Activated CD4-positive, alpha-beta memory T cell treated with anti-CD3 and anti-CD28 coated beads, Interleukin-2, amount 10 ng/mL, durations not matched to agents 7 days and 5 days (primary cell): ENCODE data around the gene HNRNPC. TPM values are rescaled to one million over a fixed set of nuclear protein-coding genes. Genes with fewer than 3 reads are reported as not detected.
"Not testable (repeated sequence)": the region's sequence is repeated elsewhere in the genome, so short reads cannot be mapped to it uniquely, and the experiment has no call there.

Source experiments
- CTCF ChIA-PET: fragments of 350-600 bp; sonication (Branson Sonifier 250); formaldehyde crosslinking; loops from one replicate; lab custom pipeline; 2021; ENCODE audit warnings: antibody characterized with exemption, inconsistent platforms; lab: Charles Lee
- POLR2A ChIA-PET: fragments of 350-600 bp; sonication (Branson Sonifier 250); formaldehyde crosslinking; loops from one replicate; lab custom pipeline; 2021; ENCODE audit warnings: antibody characterized with exemption; lab: Charles Lee
- DNase-seq: peaks from one replicate; pipeline ENCODE4 v3.0.0-alpha.2; 2020
- H3K27ac Mint-ChIP-seq: one replicate; pipeline ENCODE4 v1.8.0; 2021; ENCODE audit warnings: mild to moderate bottlenecking, mixed read lengths
- H3K27me3 Mint-ChIP-seq: one replicate; pipeline ENCODE4 v1.8.0; 2021; ENCODE audit warnings: mixed read lengths
- H3K36me3 Mint-ChIP-seq: one replicate; pipeline ENCODE4 v1.8.0; 2021; ENCODE audit warnings: low read depth, mixed read lengths
- H3K4me1 Mint-ChIP-seq: one replicate; pipeline ENCODE4 v1.8.0; 2021; ENCODE audit warnings: mixed read lengths
- H3K4me3 Mint-ChIP-seq: one replicate; pipeline ENCODE4 v1.8.0; 2021; ENCODE audit warnings: mild to moderate bottlenecking, mixed read lengths
- H3K9me3 Mint-ChIP-seq: one replicate; pipeline ENCODE4 v1.8.0; 2021; ENCODE audit warnings: mixed read lengths
- total RNA-seq, 2 experiments: library from RNA; stranded (reverse); gene quantifications; one replicate each; pipeline ENCODE4 v1.2.3, GENCODE V29; 2021

Gene HNRNPC
- total RNA-seq, 2 experiments from 2014 or later, result 689 to 710 TPM

DNA sequence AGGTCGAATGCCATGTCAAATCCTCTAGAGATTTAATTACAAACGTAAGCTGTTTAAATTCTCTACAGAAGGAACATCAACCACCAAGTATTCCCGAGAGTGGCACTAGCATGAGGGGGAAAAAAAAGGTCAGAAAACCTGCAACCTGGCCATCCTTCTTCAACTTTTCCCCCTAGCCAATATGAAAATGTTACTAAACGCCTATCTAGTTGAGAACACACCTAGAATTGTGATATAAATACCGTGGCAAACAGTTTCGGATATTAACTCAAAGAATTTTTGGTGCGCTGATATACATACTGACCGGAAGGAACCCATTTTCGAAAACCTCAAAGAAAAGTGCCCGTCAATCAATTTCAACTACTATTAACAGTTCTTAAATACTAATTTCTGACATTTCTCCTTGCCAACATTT lies 1.8 kb downstream of the HNRNPC start:
- no peak for DNase-seq
- Mint-ChIP-seq H3K27me3 (no peaks in the 10 kb centered on the region), H3K27ac (peak overlapping the region; percentile 99), H3K4me1 (peaks cover 56% of the 10 kb centered on the region), H3K9me3 (no peaks in the 10 kb centered on the region), H3K4me3 (peak overlapping the region; percentile 99), H3K36me3 (peaks cover 70% of the 10 kb centered on the region)
- CTCF ChIA-PET, result interaction anchor here (0.7 to 1.4 kb wide), 2 partner anchors 114 to 115 kb away, joined by 3 read pairs; no protein-coding TSS in a partner anchor
- POLR2A ChIA-PET, result interaction anchor here (0.8 to 7.8 kb wide), 8 partner anchors 12 to 1322 kb away, joined by 3 to 76 read pairs (median 5); partner anchors contain the start of genes DAD1 and SUPT16H

GRCh38 chr14:21264025-21264801 lies 5.0 kb downstream of the HNRNPC start:
- DNase-seq, result no peak
- Mint-ChIP-seq H3K27me3 (no peaks in the 10 kb centered on the region), H3K36me3 (peaks cover 87% of the 10 kb centered on the region), H3K4me1 (peaks cover 72% of the 10 kb centered on the region), H3K4me3 (peak overlapping the region; percentile 61), H3K9me3 (no peaks in the 10 kb centered on the region), H3K27ac (peak overlapping the region; percentile 99)
- ChIA-PET POLR2A (interaction anchor here (0.9 to 7.8 kb wide), 15 partner anchors 9 to 1268 kb away, joined by 3 to 76 read pairs (median 5); partner anchors contain the start of genes METTL3 and SUPT16H), CTCF (interaction anchor here (0.8 to 1.6 kb wide), 4 partner anchors 9 to 161 kb away, joined by 3 to 5 read pairs (median 3); no protein-coding TSS in a partner anchor)

- H3K27me3 Mint-ChIP-seq, result no peaks in the 10 kb centered on the region
- POLR2A ChIA-PET, result interaction anchor here (1.2 to 7.8 kb wide), 7 partner anchors 8 to 174 kb away, joined by 4 to 76 read pairs (median 6); no protein-coding TSS in a partner anchor
- no peaks in the 10 kb centered on the region for H3K9me3 Mint-ChIP-seq
- H3K4me1 Mint-ChIP-seq, result peaks cover 79% of the 10 kb centered on the region
- DNase-seq, result no peak
- H3K36me3 Mint-ChIP-seq, result peaks cover 89% of the 10 kb centered on the region
- CTCF ChIA-PET, result no interaction called here
- H3K27ac Mint-ChIP-seq, result peak overlapping the region; percentile 99
- H3K4me3 Mint-ChIP-seq, result peak overlapping the region; percentile 61
Observed at GRCh38 chr14:21263284-21264024, 5.8 kb downstream of the HNRNPC start.

GRCh38 chr14:21262410-21262809 lies 6.8 kb downstream of the HNRNPC start:
- Mint-ChIP-seq H3K4me1 (peaks cover 84% of the 10 kb centered on the region), H3K27me3 (no peaks in the 10 kb centered on the region), H3K27ac (peak overlapping the region; percentile 99), H3K36me3 (peaks cover 88% of the 10 kb centered on the region), H3K4me3 (peak overlapping the region; percentile 65), H3K9me3 (no peaks in the 10 kb centered on the region)
- ChIA-PET CTCF (no interaction called here), POLR2A (interaction anchor here (0.9 to 7.8 kb wide), 8 partner anchors 7 to 249 kb away, joined by 3 to 76 read pairs (median 6); partner anchors contain the start of gene METTL3)
- DNase-seq, result no peak

DNA sequence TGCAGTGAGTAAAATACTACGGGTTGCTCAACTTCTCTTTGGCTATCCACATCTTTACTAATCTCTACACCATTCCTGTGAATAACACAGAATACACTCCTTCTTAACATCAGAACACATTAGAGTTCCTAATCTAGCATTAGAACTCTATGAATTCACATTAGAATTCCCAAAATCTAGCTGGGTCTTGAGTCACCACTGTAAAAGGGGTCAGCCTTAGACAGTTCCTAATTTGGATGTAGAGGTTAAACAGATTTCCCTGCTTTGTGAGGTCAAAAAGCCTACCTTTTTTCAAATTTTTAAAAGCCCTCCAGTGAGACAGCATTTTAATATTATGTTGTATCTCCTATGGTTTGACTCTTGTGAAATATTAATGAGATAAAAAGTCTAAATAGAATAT lies 7.4 kb downstream of the HNRNPC start:
- H3K27me3 Mint-ChIP-seq, result no peaks in the 10 kb centered on the region
- CTCF ChIA-PET, result no interaction called here
- no peak overlapping the region for H3K4me3 Mint-ChIP-seq
- H3K9me3 Mint-ChIP-seq, result no peaks in the 10 kb centered on the region
- peaks cover 88% of the 10 kb centered on the region for H3K36me3 Mint-ChIP-seq
- POLR2A ChIA-PET, result interaction anchor here (0.7 to 7.8 kb wide), 10 partner anchors 6 to 249 kb away, joined by 3 to 76 read pairs (median 5); partner anchors contain the start of gene METTL3
- H3K27ac Mint-ChIP-seq, result peak overlapping the region; percentile 21
- H3K4me1 Mint-ChIP-seq, result peaks cover 87% of the 10 kb centered on the region
- DNase-seq, result no peak

DNA sequence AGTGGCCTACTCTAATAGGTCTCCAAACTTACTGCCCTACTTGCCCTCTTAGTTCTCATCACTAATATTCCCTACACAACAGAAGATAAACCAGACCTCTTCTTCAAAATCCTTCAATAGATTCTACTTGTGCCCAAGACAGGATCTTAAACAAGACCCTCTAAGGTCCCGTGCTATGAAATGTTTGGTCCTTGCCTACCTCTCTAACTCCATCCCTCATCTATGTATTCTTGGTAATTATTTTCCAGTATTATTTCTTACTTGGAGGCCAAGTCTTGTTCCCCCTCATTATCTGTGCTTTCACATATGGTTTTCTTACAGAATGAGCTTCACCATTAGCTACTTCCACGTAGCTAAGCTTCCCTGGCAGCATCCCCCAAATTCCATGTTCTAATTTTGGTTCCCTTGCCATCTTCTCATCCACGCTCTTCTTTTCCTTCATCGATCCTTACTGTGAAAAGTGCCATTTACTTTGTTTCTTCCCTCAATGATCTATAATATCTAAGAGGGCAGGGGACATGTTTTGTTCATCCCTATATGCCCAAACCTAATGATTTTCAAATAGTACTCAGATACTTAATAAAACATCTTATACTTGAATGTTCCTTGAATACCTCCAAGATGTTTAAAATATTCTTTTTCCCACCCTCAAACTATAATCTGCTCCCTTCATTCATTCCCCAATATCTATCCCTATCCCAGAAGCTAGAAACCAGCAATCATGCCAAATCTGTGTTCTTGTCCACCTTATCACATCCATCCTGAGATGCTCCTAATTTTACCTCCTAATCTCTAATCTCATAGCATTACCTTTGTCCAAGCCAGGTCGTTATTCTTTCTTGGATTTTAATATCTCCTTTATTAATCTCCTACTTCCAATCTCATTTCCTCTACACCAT lies 10.1 kb downstream of the HNRNPC start:
- peak overlapping the region; percentile 3 for H3K27ac Mint-ChIP-seq
- ChIA-PET CTCF (interaction anchor here (1.3 kb wide), 1 partner anchor 17 kb away, joined by 3 read pairs; no protein-coding TSS in a partner anchor), POLR2A (interaction anchor here (7.7 kb wide), 1 partner anchor 14 kb away, joined by 61 read pairs; no protein-coding TSS in a partner anchor)
- H3K9me3 Mint-ChIP-seq, result no peaks in the 10 kb centered on the region
- peak overlapping the region; percentile 1 for H3K4me3 Mint-ChIP-seq
- no peak for DNase-seq
- peaks cover 82% of the 10 kb centered on the region for H3K4me1 Mint-ChIP-seq
- no peaks in the 10 kb centered on the region for H3K27me3 Mint-ChIP-seq
- H3K36me3 Mint-ChIP-seq, result peaks cover 82% of the 10 kb centered on the region

GRCh38 chr14:21258005-21258888 lies 11.0 kb downstream of the HNRNPC start:
- H3K36me3 Mint-ChIP-seq, result peaks cover 81% of the 10 kb centered on the region
- H3K27ac Mint-ChIP-seq, result no peak overlapping the region
- ChIA-PET POLR2A (interaction anchor here (0.7 to 7.7 kb wide), 11 partner anchors 7 to 240 kb away, joined by 3 to 76 read pairs (median 6); no protein-coding TSS in a partner anchor), CTCF (interaction anchor here (1.0 to 2.3 kb wide), 3 partner anchors 17 to 26 kb away, joined by 3 to 5 read pairs (median 5); no protein-coding TSS in a partner anchor)
- H3K4me1 Mint-ChIP-seq, result peaks cover 78% of the 10 kb centered on the region
- peak overlapping the region; percentile 1 for H3K4me3 Mint-ChIP-seq
- H3K9me3 Mint-ChIP-seq, result no peaks in the 10 kb centered on the region
- no peak for DNase-seq
- no peaks in the 10 kb centered on the region for H3K27me3 Mint-ChIP-seq

GRCh38 chr14:21257394-21257909 lies 11.8 kb downstream of the HNRNPC start:
- peaks cover 74% of the 10 kb centered on the region for H3K4me1 Mint-ChIP-seq
- no peak for DNase-seq
- POLR2A ChIA-PET, result interaction anchor here (0.7 to 6.3 kb wide), 13 partner anchors 8 to 241 kb away, joined by 3 to 76 read pairs (median 4); no protein-coding TSS in a partner anchor
- CTCF ChIA-PET, result interaction anchor here (0.6 to 2.3 kb wide), 3 partner anchors 16 to 38 kb away, joined by 3 to 5 read pairs (median 5); no protein-coding TSS in a partner anchor
- no peaks in the 10 kb centered on the region for H3K9me3 Mint-ChIP-seq
- H3K36me3 Mint-ChIP-seq, result peaks cover 79% of the 10 kb centered on the region
- H3K27me3 Mint-ChIP-seq, result no peaks in the 10 kb centered on the region
- peak overlapping the region; percentile 22 for H3K4me3 Mint-ChIP-seq
- H3K27ac Mint-ChIP-seq, result peak overlapping the region; percentile 65

GRCh38 chr14:21256539-21257393 lies 12.5 kb downstream of the HNRNPC start:
- peak overlapping the region; percentile 65 for H3K27ac Mint-ChIP-seq
- ChIA-PET POLR2A (interaction anchor here (0.7 to 6.3 kb wide), 14 partner anchors 8 to 242 kb away, joined by 3 to 76 read pairs (median 4); partner anchors contain the start of gene SUPT16H), CTCF (interaction anchor here (0.6 to 2.3 kb wide), 4 partner anchors 15 to 80 kb away, joined by 3 to 5 read pairs (median 4); no protein-coding TSS in a partner anchor)
- H3K36me3 Mint-ChIP-seq, result peaks cover 78% of the 10 kb centered on the region
- H3K27me3 Mint-ChIP-seq, result no peaks in the 10 kb centered on the region
- no peaks in the 10 kb centered on the region for H3K9me3 Mint-ChIP-seq
- peak overlapping the region; percentile 22 for H3K4me3 Mint-ChIP-seq
- DNase-seq, result no peak
- peaks cover 73% of the 10 kb centered on the region for H3K4me1 Mint-ChIP-seq

DNA sequence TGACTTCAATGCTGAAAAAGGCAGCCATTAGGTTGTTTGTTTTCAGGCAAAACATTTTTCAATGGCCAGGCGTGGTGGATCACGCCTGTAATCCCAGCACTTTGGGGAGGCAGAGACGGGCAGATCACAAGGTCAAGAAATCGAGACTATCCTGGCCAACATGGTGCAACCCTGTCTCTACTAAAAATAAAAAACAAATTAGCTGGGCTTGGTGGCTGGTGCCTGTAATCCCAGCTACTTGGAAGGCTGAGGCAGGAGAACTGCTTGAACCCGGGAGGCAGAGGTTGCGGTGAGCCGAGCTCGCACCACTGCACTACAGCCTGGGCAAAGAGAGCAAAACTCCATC lies 13.2 kb downstream of the HNRNPC start:
- ChIA-PET CTCF (interaction anchor here (1.2 to 2.3 kb wide), 3 partner anchors 9 to 221 kb away, joined by 3 to 5 read pairs (median 5); no protein-coding TSS in a partner anchor), POLR2A (interaction anchor here (0.8 to 6.3 kb wide), 7 partner anchors 9 to 128 kb away, joined by 3 to 76 read pairs (median 10); partner anchors contain the start of gene SUPT16H)
- Mint-ChIP-seq H3K4me1 (peaks cover 73% of the 10 kb centered on the region), H3K36me3 (peaks cover 78% of the 10 kb centered on the region)
- not testable (repeated sequence) for H3K4me3 Mint-ChIP-seq, H3K27me3 Mint-ChIP-seq, H3K27ac Mint-ChIP-seq, DNase-seq, H3K9me3 Mint-ChIP-seq
